Fibroblast of lung (primary cell): Measurements from ENCODE around the gene GNG7. TPM values are rescaled to one million over a fixed set of nuclear protein-coding genes. Genes with fewer than 3 reads are reported as not detected.

Experiments
- DNase-seq, 2 donors: peaks; one replicate each; pipeline versions ENCODE4 v3.0.0 to v3.0.0-alpha.2; 2010; ENCODE audit warnings: low read depth in 2 of 2
- H2AFZ ChIP-seq: 2 replicates; pipeline ENCODE4 v1.5.1; 2012; ENCODE audit warnings: low read length, control low read depth, inconsistent platforms
- H3K27ac ChIP-seq: 2 replicates; pipeline ENCODE4 v1.5.1; 2011; ENCODE audit warnings: low read length, control low read depth; ENCODE audit not compliant: insufficient read depth
- H3K27me3 ChIP-seq: 2 replicates; pipeline ENCODE4 v1.5.1; 2011; ENCODE audit warnings: mild to moderate bottlenecking, low read length; ENCODE audit not compliant: control insufficient read depth, insufficient read depth
- H3K36me3 ChIP-seq: 2 replicates; pipeline ENCODE4 v1.5.1; 2011; ENCODE audit warnings: low read length; ENCODE audit not compliant: control insufficient read depth, insufficient read depth
- H3K4me1 ChIP-seq: 2 replicates; pipeline ENCODE4 v1.5.1; 2011; ENCODE audit warnings: low read length; ENCODE audit not compliant: control insufficient read depth, insufficient read depth; ENCODE audit errors: extremely low read depth
- H3K4me2 ChIP-seq: 2 replicates; pipeline ENCODE4 v1.5.1; 2011; ENCODE audit warnings: low read length, control low read depth; ENCODE audit not compliant: insufficient read depth; ENCODE audit errors: extremely low read depth
- H3K4me3 ChIP-seq, 4 experiments: fragments of 200-600 bp in 1 of 4; sonication (generic) in 1 of 4; replicated peaks in 1 of 4; 2 replicates each; pipeline ENCODE4 v1.5.1; 2011 to 2016; ENCODE audit warnings: low read length in 4 of 4, low read depth in 3 of 4, mild to moderate bottlenecking in 3 of 4, control low read depth in 2 of 4, inconsistent platforms in 1 of 4, mixed read lengths in 1 of 4; ENCODE audit not compliant: insufficient read depth in 1 of 4; ENCODE audit errors: control extremely low read depth in 1 of 4
- H3K79me2 ChIP-seq: 2 replicates; pipeline ENCODE4 v1.5.1; 2012; ENCODE audit warnings: mild to moderate bottlenecking, low read length, inconsistent platforms; ENCODE audit not compliant: control insufficient read depth, insufficient read depth
- H3K9ac ChIP-seq: 2 replicates; pipeline ENCODE4 v1.5.1; 2011; ENCODE audit warnings: mild to moderate bottlenecking, low read length, control low read depth; ENCODE audit not compliant: insufficient read depth
- H3K9me3 ChIP-seq: 2 replicates; pipeline ENCODE4 v1.5.1; 2012; ENCODE audit warnings: low read depth, low read length; ENCODE audit not compliant: control insufficient read depth, insufficient read depth
- H4K20me1 ChIP-seq: 2 replicates; pipeline ENCODE4 v1.5.1; 2011; ENCODE audit warnings: low read length; ENCODE audit not compliant: control insufficient read depth, insufficient read depth; ENCODE audit errors: extremely low read depth
- CTCF ChIP-seq, 2 donors: IDR thresholded peaks in 1 of 2; conservative IDR thresholded peaks in 1 of 2; 1 replicate in 1 of 2; 2 replicates in 1 of 2; pipeline ENCODE4 v1.5.1; 2011 to 2012; ENCODE audit warnings: low read length in 2 of 2, control low read depth in 1 of 2, inconsistent platforms in 1 of 2, low read depth in 1 of 2, mild to moderate bottlenecking in 1 of 2
- EZH2 ChIP-seq: IDR thresholded peaks from 2 replicates; pipeline ENCODE4 v1.5.1; 2012; ENCODE audit warnings: low read length, control low read depth, mild to moderate bottlenecking; ENCODE audit errors: missing control alignments
- polyA plus RNA-seq, 2 donors: library from polyadenylated mRNA; depleted of rRNA in 1 of 2; stranded (reverse) in 1 of 2; unstranded in 1 of 2; fragments of >200 nt; gene quantifications; 2 replicates each; pipeline ENCODE4 v1.2.1, GENCODE V29; 2011 to 2012; ENCODE audit warnings: missing spikeins in 1 of 2
- total RNA-seq: library from RNA; depleted of rRNA; stranded (reverse); fragments of >200 nt; gene quantifications from 2 replicates; pipeline ENCODE4 v1.2.1, GENCODE V29; 2014

GNG7 gene
- total and polyA plus RNA-seq, 2 donors (not counting 1 experiment from before 2014, with no cell fraction given): 0.27 to 0.83 TPM

GRCh38 chr19:2553510-2553909, 149.0 kb downstream of the GNG7 start:
- DNase-seq: no peak
- TF ChIP-seq CTCF (conservative IDR thresholded peaks at IDR 0.05 in 1 of 2, IDR thresholded peaks at IDR 0.05 in 1 of 2; ENCODE audit: low read depth in 1 of 2, low read length in 2 of 2) (no peak), EZH2 (no peak)
- no peak overlapping the region for H2AFZ ChIP-seq
- H3K9ac ChIP-seq: no peak overlapping the region
- no peaks in the 10 kb centered on the region for H4K20me1 ChIP-seq
- H3K9me3 ChIP-seq: no peaks in the 10 kb centered on the region
- no peaks in the 10 kb centered on the region for H3K4me1 ChIP-seq
- H3K79me2 ChIP-seq: no peaks in the 10 kb centered on the region
- no peak overlapping the region for H3K4me3 ChIP-seq
- H3K4me2 ChIP-seq: no peak overlapping the region
- no peak overlapping the region for H3K27ac ChIP-seq
- H3K27me3 ChIP-seq: no peaks in the 10 kb centered on the region
- no peaks in the 10 kb centered on the region for H3K36me3 ChIP-seq

GRCh38 chr19:2552859-2553258, 149.6 kb downstream of the GNG7 start:
- no peak for DNase-seq
- Histone ChIP-seq H3K27me3 (no peaks in the 10 kb centered on the region), H2AFZ (no peak overlapping the region), H3K36me3 (no peaks in the 10 kb centered on the region), H3K79me2 (no peaks in the 10 kb centered on the region), H3K9ac (no peak overlapping the region), H3K9me3 (no peaks in the 10 kb centered on the region), H3K4me2 (peak overlapping the region; percentile 64), H3K4me1 (no peaks in the 10 kb centered on the region), H3K27ac (no peak overlapping the region), H4K20me1 (no peaks in the 10 kb centered on the region), H3K4me3 (no peak overlapping the region)
- TF ChIP-seq CTCF (conservative IDR thresholded peaks at IDR 0.05 in 1 of 2, IDR thresholded peaks at IDR 0.05 in 1 of 2; ENCODE audit: low read depth in 1 of 2, low read length in 2 of 2) (no peak), EZH2 (no peak)

DNA sequence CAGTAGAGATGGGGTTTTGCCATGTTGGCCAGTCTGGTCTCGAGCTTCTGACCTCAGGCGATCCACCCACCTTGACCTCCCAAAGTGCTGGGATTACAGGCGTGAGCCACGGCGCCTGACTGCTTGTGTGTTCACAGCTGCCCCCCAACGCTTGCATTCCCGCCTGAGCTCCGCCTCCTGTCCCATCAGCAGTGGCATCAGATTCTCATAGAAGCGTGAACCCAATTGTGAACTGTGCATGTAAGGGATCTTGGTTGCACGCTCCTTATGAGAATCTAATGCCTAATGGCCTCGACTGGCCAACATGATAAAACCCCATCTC, 150.7 kb downstream of the GNG7 start:
- Histone ChIP-seq H2AFZ (no peak overlapping the region), H3K36me3 (no peaks in the 10 kb centered on the region), H3K4me1 (no peaks in the 10 kb centered on the region), H3K9me3 (no peaks in the 10 kb centered on the region), H3K27me3 (no peaks in the 10 kb centered on the region), H3K4me3 (no peak overlapping the region), H4K20me1 (no peaks in the 10 kb centered on the region), H3K27ac (no peak overlapping the region), H3K4me2 (no peak overlapping the region), H3K9ac (no peak overlapping the region), H3K79me2 (no peaks in the 10 kb centered on the region)
- DNase-seq: no peak
- TF ChIP-seq CTCF (conservative IDR thresholded peaks at IDR 0.05 in 1 of 2, IDR thresholded peaks at IDR 0.05 in 1 of 2; ENCODE audit: low read depth in 1 of 2, low read length in 2 of 2) (no peak), EZH2 (no peak)
